HG02973 (cell line): ENCODE data around the gene CALHM4.

Experiments
- ATAC-seq: cut with Tn5 transposase; IDR thresholded peaks from one replicate; pipeline ENCODE4 v1.9.1; 2021; ENCODE audit warnings: moderate library complexity; ENCODE audit not compliant: unreplicated experiment

Gene CALHM4

GRCh38 chr6:116553451-116553850 is at the start of gene CALHM4:
CALHM4 (plus strand) TSS chr6:116553751; CDS start chr6:116553794, 43 bp downstream.
- no peak for ATAC-seq

GRCh38 chr6:116507324-116507723 is 46.2 kb upstream of the CALHM4 start:
- no peak for ATAC-seq

- ATAC-seq = no peak
Measured at GRCh38 chr6:116508527-116508926, 45.0 kb upstream of the CALHM4 start.

GRCh38 chr6:116511424-116512110 is 42.0 kb upstream of the CALHM4 start, which contains the start of gene CALHM5:
CALHM5 (plus strand) TSS chr6:116511639; CDS start chr6:116511697, 58 bp downstream.
- peak; percentile 6 for ATAC-seq

- peak; percentile 87 for ATAC-seq
Measured at GRCh38 chr6:116512111-116512559, 41.4 kb upstream of the CALHM4 start.

GRCh38 chr6:116512734-116513133 is 40.8 kb upstream of the CALHM4 start:
- ATAC-seq = no peak

GRCh38 chr6:116513224-116513875 is 40.2 kb upstream of the CALHM4 start:
- ATAC-seq = no peak

GRCh38 chr6:116514111-116514510 is 39.4 kb upstream of the CALHM4 start:
- no peak for ATAC-seq

- ATAC-seq = no peak
Measured at GRCh38 chr6:116515141-116515540, 38.4 kb upstream of the CALHM4 start.

- ATAC-seq = no peak
Measured at GRCh38 chr6:116518621-116519368, 34.8 kb upstream of the CALHM4 start.

GRCh38 chr6:116522896-116523295 is 30.7 kb upstream of the CALHM4 start:
- ATAC-seq = no peak

GRCh38 chr6:116524236-116524635 is 29.3 kb upstream of the CALHM4 start:
- ATAC-seq = no peak

- ATAC-seq = no peak
Measured at GRCh38 chr6:116528133-116528532, 25.4 kb upstream of the CALHM4 start.

- ATAC-seq = no peak
Measured at GRCh38 chr6:116528780-116529179, 24.8 kb upstream of the CALHM4 start.

- ATAC-seq = no peak
Measured at GRCh38 chr6:116529466-116530290, 23.9 kb upstream of the CALHM4 start.

- no peak for ATAC-seq
Measured at GRCh38 chr6:116530436-116530835, 23.1 kb upstream of the CALHM4 start.

GRCh38 chr6:116531675-116532570 is 21.6 kb upstream of the CALHM4 start:
- ATAC-seq = peak; percentile 74

GRCh38 chr6:116533233-116533957 is 20.2 kb upstream of the CALHM4 start:
- no peak for ATAC-seq

GRCh38 chr6:116535109-116535508 is 18.4 kb upstream of the CALHM4 start:
- ATAC-seq = no peak
